IMR-90 (cell line): ENCODE data around the gene FOCAD. TPM values are rescaled to one million over a fixed set of nuclear protein-coding genes. Genes with fewer than 3 reads are reported as not detected.

Source experiments
- ATAC-seq: fragments of 200-7000 bp; cut with Tn5 transposase; 2 replicates; pipeline ENCODE4 v1.9.1; 2020; ENCODE audit warnings: low read depth, mild to moderate bottlenecking, moderate library complexity
- BruUV-seq: library from RNA; stranded (reverse); fragments of 400-500 nt; replicated peaks from 2 replicates; lab custom pipeline; 2021; lab: Mats Ljungman, UMichigan
- CTCF ChIA-PET: fragments of 300-600 bp; formaldehyde crosslinking; extraction: SDS; loops from one replicate; lab custom pipeline; 2021; ENCODE audit warnings: antibody characterized with exemption; lab: Yijun Ruan, JAX
- POLR2A ChIA-PET: fragments of 300-600 bp; sonication (Branson Sonifier 250); formaldehyde crosslinking; loops from one replicate; lab custom pipeline; 2022; ENCODE audit warnings: antibody characterized with exemption; ENCODE audit not compliant: unreplicated experiment; lab: Charles Lee
- DNase-seq: peaks from one replicate; pipeline ENCODE4 v3.0.0; 2013
- H2AFZ ChIP-seq: replicated peaks from 2 replicates; pipeline ENCODE3; 2013; ENCODE audit warnings: low read length, mild to moderate bottlenecking; ENCODE audit not compliant: poor library complexity
- H2AK5ac ChIP-seq: 2 replicates; pipeline ENCODE4 v1.6.1; 2013; ENCODE audit warnings: low read depth, low read length, inconsistent platforms
- H2AK9ac ChIP-seq: replicated peaks from 2 replicates; pipeline ENCODE3; 2013; ENCODE audit warnings: mild to moderate bottlenecking, low read depth, low read length, moderate library complexity; ENCODE audit not compliant: poor library complexity
- H2BK120ac ChIP-seq: 2 replicates; pipeline ENCODE4 v1.6.1; 2013; ENCODE audit warnings: low read depth, low read length, inconsistent platforms
- H2BK15ac ChIP-seq: 3 replicates; pipeline ENCODE4 v1.6.1; 2013; ENCODE audit warnings: low read depth, low read length, inconsistent platforms
- H2BK20ac ChIP-seq: 2 replicates; pipeline ENCODE4 v1.6.1; 2013; ENCODE audit warnings: low read depth, mild to moderate bottlenecking, inconsistent platforms, low read length, moderate library complexity
- H2BK5ac ChIP-seq: 2 replicates; pipeline ENCODE4 v1.6.1; 2013; ENCODE audit warnings: mild to moderate bottlenecking, low read depth, low read length, inconsistent platforms; ENCODE audit not compliant: poor library complexity, severe bottlenecking
- H3K14ac ChIP-seq: replicated peaks from 2 replicates; pipeline ENCODE4 v1.6.1; 2013; ENCODE audit warnings: low read depth, low read length, inconsistent platforms
- H3K18ac ChIP-seq: 2 replicates; pipeline ENCODE4 v1.6.1; 2013; ENCODE audit warnings: low read depth, low read length, control low read depth
- H3K23ac ChIP-seq: 2 replicates; pipeline ENCODE4 v1.6.1; 2013; ENCODE audit warnings: low read depth, low read length, inconsistent platforms
- H3K27ac ChIP-seq: 2 replicates; pipeline ENCODE4 v1.5.1; 2013; ENCODE audit warnings: mild to moderate bottlenecking, control low read depth, low read length; ENCODE audit not compliant: insufficient read depth
- H3K27me3 ChIP-seq: 2 replicates; pipeline ENCODE4 v1.6.1; 2013; ENCODE audit warnings: low read length; ENCODE audit not compliant: control insufficient read depth, insufficient read depth
- H3K36me3 ChIP-seq: 2 replicates; pipeline ENCODE4 v1.6.1; 2013; ENCODE audit warnings: low read length, mixed read lengths; ENCODE audit not compliant: control insufficient read depth, insufficient read depth
- H3K4ac ChIP-seq: 2 replicates; pipeline ENCODE4 v1.6.1; 2013; ENCODE audit warnings: low read depth, low read length, inconsistent platforms
- H3K4me1 ChIP-seq: 2 replicates; pipeline ENCODE4 v1.6.1; 2013; ENCODE audit warnings: low read length, mixed read lengths; ENCODE audit not compliant: control insufficient read depth, insufficient read depth
- H3K4me2 ChIP-seq: 2 replicates; pipeline ENCODE4 v1.6.1; 2013; ENCODE audit warnings: low read depth, mild to moderate bottlenecking, control low read depth, low read length, moderate library complexity
- H3K4me3 ChIP-seq: 2 replicates; pipeline ENCODE4 v1.5.1; 2013; ENCODE audit warnings: low read depth, mild to moderate bottlenecking, control low read depth, low read length, moderate library complexity; ENCODE audit not compliant: insufficient read depth
- H3K56ac ChIP-seq: 2 replicates; pipeline ENCODE4 v1.6.1; 2013; ENCODE audit warnings: low read length, inconsistent platforms; ENCODE audit not compliant: insufficient read depth; ENCODE audit errors: extremely low read depth
- H3K79me1 ChIP-seq, 2 experiments: 2 replicates each; pipeline ENCODE4 v1.6.1; 2013; ENCODE audit warnings: low read length in 2 of 2, inconsistent platforms in 1 of 2, low read depth in 1 of 2
- H3K9ac ChIP-seq: 2 replicates; pipeline ENCODE4 v1.6.1; 2013; ENCODE audit warnings: low read depth, low read length, control low read depth
- H3K9me1 ChIP-seq: 2 replicates; pipeline ENCODE4 v1.6.1; 2013; ENCODE audit warnings: low read length, inconsistent platforms; ENCODE audit not compliant: insufficient read depth
- H3K9me3 ChIP-seq: 2 replicates; pipeline ENCODE4 v1.6.1; 2013; ENCODE audit warnings: low read length; ENCODE audit not compliant: control insufficient read depth, insufficient read depth
- H4K20me1 ChIP-seq: 2 replicates; pipeline ENCODE4 v1.6.1; 2013; ENCODE audit warnings: low read length, inconsistent platforms; ENCODE audit not compliant: insufficient read depth
- H4K5ac ChIP-seq: 2 replicates; pipeline ENCODE4 v1.6.1; 2013; ENCODE audit warnings: mild to moderate bottlenecking, low read depth, low read length, control low read depth
- H4K8ac ChIP-seq, 2 experiments: 2 replicates each; pipeline ENCODE4 v1.6.1; 2013; ENCODE audit warnings: low read depth in 2 of 2, low read length in 2 of 2, control low read depth in 1 of 2, inconsistent platforms in 1 of 2
- H4K91ac ChIP-seq: 2 replicates; pipeline ENCODE4 v1.6.1; 2013; ENCODE audit warnings: low read depth, low read length, inconsistent platforms; ENCODE audit not compliant: insufficient read depth
- CEBPB ChIP-seq: IDR thresholded peaks from 2 replicates; pipeline ENCODE4 v1.6.1; 2012; ENCODE audit warnings: low read depth, low read length, improper control_type of control experiment
- CHD1 ChIP-seq: IDR thresholded peaks from 2 replicates; pipeline ENCODE4 v1.6.1; 2012; ENCODE audit warnings: low read depth, low read length, improper control_type of control experiment
- MAFK ChIP-seq: IDR thresholded peaks from 2 replicates; pipeline ENCODE4 v1.6.1; 2012; ENCODE audit warnings: low read depth, low read length, improper control_type of control experiment
- MAZ ChIP-seq: IDR thresholded peaks from 2 replicates; pipeline ENCODE4 v1.6.1; 2012; ENCODE audit warnings: low read depth, mild to moderate bottlenecking, low read length, improper control_type of control experiment, moderate library complexity, borderline replicate concordance
- NFE2L2 ChIP-seq: fragments of 150-350 bp; IDR thresholded peaks from 2 replicates; pipeline ENCODE4 v1.6.1; 2016; ENCODE audit warnings: low read depth, mild to moderate bottlenecking, low read length
- POLR2A ChIP-seq: IDR thresholded peaks from 2 replicates; pipeline ENCODE4 v1.6.1; 2012; ENCODE audit warnings: mild to moderate bottlenecking, low read depth, low read length
- RCOR1 ChIP-seq: IDR thresholded peaks from 2 replicates; pipeline ENCODE4 v1.6.1; 2012; ENCODE audit warnings: mild to moderate bottlenecking, low read length, improper control_type of control experiment; ENCODE audit not compliant: insufficient replicate concordance
- RFX5 ChIP-seq: IDR thresholded peaks from 2 replicates; pipeline ENCODE4 v1.8.0; 2012; ENCODE audit warnings: low read depth, mild to moderate bottlenecking, low read length, moderate library complexity
- USF2 ChIP-seq: fragments of 150-350 bp; IDR thresholded peaks from 2 replicates; pipeline ENCODE4 v1.6.1; 2017; ENCODE audit warnings: mild to moderate bottlenecking, antibody characterized with exemption, low read length, low read depth
- WGBS, 2 experiments: methylation state at CpG; one replicate each; pipeline versions ENCODE4 v1.1.5 to v1.1.7; 2013; ENCODE audit warnings: missing lambda C conversion rate in 2 of 2; ENCODE audit not compliant: insufficient read length in 1 of 2; ENCODE audit errors: extremely low coverage in 2 of 2; 5-methylcytosine and 5-hydroxymethylcytosine counted together
- dilution Hi-C: fragments of 300-500 bp; cut with HindIII; formaldehyde crosslinking; loops from one replicate; pipeline ENCODE4 v1.14.3; 2018; ENCODE audit warnings: low sequenced_read_pairs; ENCODE audit not compliant: unreplicated experiment
- in situ Hi-C: fragments of 300-500 bp; cut with MboI; formaldehyde crosslinking; loops from 3 replicates; pipeline ENCODE4 v1.14.3; 2019; ENCODE audit warnings: low sequenced_read_pairs, inconsistent platforms, mixed read lengths
- intact Hi-C: fragments of 100-400 bp; cut with micrococcal nuclease; formaldehyde crosslinking; loops from 2 replicates; pipeline ENCODE4 v1.10.0; 2022
- polyA plus RNA-seq, 3 experiments: library from polyadenylated mRNA; depleted of rRNA; stranded (reverse); fragments of >200 nt; gene quantifications; 2 replicates each; pipeline ENCODE4 v1.2.3, GENCODE V29; 2012; ENCODE audit warnings: low replicate concordance in 1 of 3
- total RNA-seq: library from RNA; depleted of rRNA; stranded (reverse); fragments of >200 nt; gene quantifications from 2 replicates; pipeline ENCODE4 v1.2.3, GENCODE V29; 2012
- TF ChIP-seq, protein P1 (sequence below): conservative IDR thresholded peaks from 2 replicates; pipeline ENCODE4 v1.5.1; 2012; ENCODE audit warnings: mild to moderate bottlenecking, low read depth, low read length, improper control_type of control experiment
- TF ChIP-seq, protein P2 (sequence below): fragments of 150-350 bp; IDR thresholded peaks from 2 replicates; pipeline ENCODE4 v1.6.1; 2016; ENCODE audit warnings: low read depth, mild to moderate bottlenecking, low read length, moderate library complexity, borderline replicate concordance

Gene FOCAD
- total and polyA plus RNA-seq, 2 of the 4 experiments (the other 2 are of a cell fraction), result 28.8 to 91.2 TPM

DNA sequence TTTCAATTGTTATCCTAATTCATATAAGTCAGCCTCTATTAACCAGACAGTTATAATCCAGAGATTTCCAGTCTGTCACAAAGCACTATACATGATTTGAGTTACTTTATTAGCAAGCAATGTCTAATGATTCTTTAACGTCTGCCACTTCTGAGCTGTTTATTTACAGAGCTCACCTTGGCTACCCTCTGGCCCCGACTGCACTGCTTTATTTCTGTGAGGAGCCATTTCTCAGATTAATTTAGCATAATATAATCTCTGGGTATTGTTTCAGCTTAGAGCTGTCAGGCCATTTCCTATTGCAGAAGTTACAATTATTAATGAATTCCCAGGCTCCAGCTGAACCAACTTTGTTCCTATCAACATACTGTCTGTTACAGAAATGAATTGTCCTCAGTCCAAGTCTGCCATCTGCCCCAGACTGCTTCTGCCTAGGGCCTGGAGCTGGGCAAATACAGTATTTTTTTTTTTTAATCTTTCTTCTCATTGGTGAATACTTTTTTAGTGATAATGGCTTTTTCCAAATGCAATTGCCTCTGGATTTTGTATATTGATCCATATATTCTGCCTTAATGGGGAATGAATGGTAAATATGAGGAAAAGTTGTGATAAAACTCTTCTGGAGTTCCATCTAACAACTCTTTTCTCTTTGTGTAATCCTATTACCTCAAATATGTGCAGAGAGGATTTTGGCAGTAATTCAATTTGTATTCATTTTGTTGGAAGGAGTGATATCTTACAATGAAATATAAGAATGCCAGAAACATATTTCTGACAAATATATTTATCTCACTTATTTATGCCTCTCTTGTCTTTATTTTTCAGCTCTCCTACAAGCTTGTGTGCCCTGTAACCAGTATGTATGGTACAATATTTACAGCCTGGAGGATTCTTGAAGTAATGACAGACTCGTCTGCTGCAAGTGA lies 104.7 kb downstream of the FOCAD start:
- Histone ChIP-seq H3K9ac (no peak overlapping the region), H3K56ac (no peak overlapping the region), H2AK5ac (no peak overlapping the region), H3K23ac (no peak overlapping the region), H4K5ac (no peak overlapping the region), H4K20me1 (no peaks in the 10 kb centered on the region), H3K4ac (no peak overlapping the region), H2BK5ac (no peak overlapping the region), H3K27ac (no peak overlapping the region), H2AK9ac (no peak overlapping the region), H4K91ac (no peak overlapping the region), H2BK120ac (no peak overlapping the region), H3K9me1 (peaks cover 5% of the 10 kb centered on the region; the same call in 1 of the 2 replicates), H2BK15ac (no peak overlapping the region), H3K9me3 (no peaks in the 10 kb centered on the region), H3K4me2 (no peak overlapping the region), H3K4me3 (no peak overlapping the region), H3K14ac (no peak overlapping the region), H3K4me1 (no peaks in the 10 kb centered on the region), H3K79me1 (peaks cover 0 to 7% of the 10 kb centered on the region in 2 experiments; a peak in 3 of 4 replicates), H4K8ac (no peak overlapping the region), H3K18ac (no peak overlapping the region), H2AFZ (no peak overlapping the region), H3K36me3 (peaks cover 6% of the 10 kb centered on the region; the same call in 1 of the 2 replicates), H2BK20ac (no peak overlapping the region), H3K27me3 (no peaks in the 10 kb centered on the region)
- no peak for DNase-seq
- intact Hi-C loops (no loop called here), in situ Hi-C loops (no loop called here), dilution Hi-C loops (no loop called here)
- ChIA-PET POLR2A (interaction anchor here (0.6 kb wide), 1 partner anchor 1459 kb away, joined by 8 read pairs; no protein-coding TSS in a partner anchor), CTCF (interaction anchor here (0.6 to 1.0 kb wide), 2 partner anchors 10 to 110 kb away, joined by 3 read pairs; no protein-coding TSS in a partner anchor)
- no CpG with 5 or more reads among the region's 3 CpGs for WGBS, 2 experiments
- ATAC-seq, result no peak
- BruUV-seq, result no TSS peak
- TF ChIP-seq MAZ (no peak), USF2 (no peak), CEBPB (no peak), NFE2L2 (no peak), POLR2A (no peak), CHD1 (no peak), RCOR1 (no peak), MAFK (no peak), RFX5 (no peak)
- TF ChIP-seq, protein P1, sequence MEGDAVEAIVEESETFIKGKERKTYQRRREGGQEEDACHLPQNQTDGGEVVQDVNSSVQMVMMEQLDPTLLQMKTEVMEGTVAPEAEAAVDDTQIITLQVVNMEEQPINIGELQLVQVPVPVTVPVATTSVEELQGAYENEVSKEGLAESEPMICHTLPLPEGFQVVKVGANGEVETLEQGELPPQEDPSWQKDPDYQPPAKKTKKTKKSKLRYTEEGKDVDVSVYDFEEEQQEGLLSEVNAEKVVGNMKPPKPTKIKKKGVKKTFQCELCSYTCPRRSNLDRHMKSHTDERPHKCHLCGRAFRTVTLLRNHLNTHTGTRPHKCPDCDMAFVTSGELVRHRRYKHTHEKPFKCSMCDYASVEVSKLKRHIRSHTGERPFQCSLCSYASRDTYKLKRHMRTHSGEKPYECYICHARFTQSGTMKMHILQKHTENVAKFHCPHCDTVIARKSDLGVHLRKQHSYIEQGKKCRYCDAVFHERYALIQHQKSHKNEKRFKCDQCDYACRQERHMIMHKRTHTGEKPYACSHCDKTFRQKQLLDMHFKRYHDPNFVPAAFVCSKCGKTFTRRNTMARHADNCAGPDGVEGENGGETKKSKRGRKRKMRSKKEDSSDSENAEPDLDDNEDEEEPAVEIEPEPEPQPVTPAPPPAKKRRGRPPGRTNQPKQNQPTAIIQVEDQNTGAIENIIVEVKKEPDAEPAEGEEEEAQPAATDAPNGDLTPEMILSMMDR, result no peak
- TF ChIP-seq, protein P2, sequence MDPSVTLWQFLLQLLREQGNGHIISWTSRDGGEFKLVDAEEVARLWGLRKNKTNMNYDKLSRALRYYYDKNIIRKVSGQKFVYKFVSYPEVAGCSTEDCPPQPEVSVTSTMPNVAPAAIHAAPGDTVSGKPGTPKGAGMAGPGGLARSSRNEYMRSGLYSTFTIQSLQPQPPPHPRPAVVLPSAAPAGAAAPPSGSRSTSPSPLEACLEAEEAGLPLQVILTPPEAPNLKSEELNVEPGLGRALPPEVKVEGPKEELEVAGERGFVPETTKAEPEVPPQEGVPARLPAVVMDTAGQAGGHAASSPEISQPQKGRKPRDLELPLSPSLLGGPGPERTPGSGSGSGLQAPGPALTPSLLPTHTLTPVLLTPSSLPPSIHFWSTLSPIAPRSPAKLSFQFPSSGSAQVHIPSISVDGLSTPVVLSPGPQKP, result no peak
